ENCODE results near the gene FCAR. TPM values are rescaled to one million over a fixed set of nuclear protein-coding genes. Genes with fewer than 3 reads are reported as not detected.

FCAR gene
- polyA plus RNA-seq, 3 donors = 147 to 239 (median 173) TPM

DNA sequence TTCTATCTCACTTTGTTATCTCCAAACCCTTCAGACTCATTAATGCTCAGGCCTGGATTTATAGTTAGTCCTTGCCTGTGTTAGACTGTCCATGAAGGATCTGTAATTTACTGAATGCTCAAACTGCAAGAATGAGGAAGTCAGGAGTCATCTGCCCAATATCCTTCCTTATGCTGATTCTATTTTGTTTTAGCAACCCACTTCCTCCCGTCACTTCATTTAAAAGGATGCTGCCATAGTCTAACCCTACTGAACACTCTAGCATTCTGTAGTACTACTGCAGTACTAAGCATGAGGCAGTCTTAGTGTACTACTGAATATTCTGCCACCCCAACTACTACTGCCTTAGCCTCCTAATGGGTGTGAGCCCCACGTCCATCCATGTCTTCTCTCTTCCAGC is 1.5 kb downstream of the FCAR start:
- no peaks in the 10 kb centered on the region for H3K9me3 ChIP-seq (replicated peaks in 1 of 2; ENCODE audit: control insufficient read depth in 1 of 2, insufficient read depth in 1 of 2, low read length in 2 of 2)
- WGBS (ENCODE audit: insufficient coverage) = 0% methylated on average over 1 of the region's 2 CpGs
- intact Hi-C loops (cut with micrococcal nuclease) = loop anchor here in 1 of 2 donors (2.0 to 10.0 kb wide), 2 partner anchors 17 to 81 kb away; no protein-coding TSS in a partner anchor
- TF ChIP-seq, protein P1, sequence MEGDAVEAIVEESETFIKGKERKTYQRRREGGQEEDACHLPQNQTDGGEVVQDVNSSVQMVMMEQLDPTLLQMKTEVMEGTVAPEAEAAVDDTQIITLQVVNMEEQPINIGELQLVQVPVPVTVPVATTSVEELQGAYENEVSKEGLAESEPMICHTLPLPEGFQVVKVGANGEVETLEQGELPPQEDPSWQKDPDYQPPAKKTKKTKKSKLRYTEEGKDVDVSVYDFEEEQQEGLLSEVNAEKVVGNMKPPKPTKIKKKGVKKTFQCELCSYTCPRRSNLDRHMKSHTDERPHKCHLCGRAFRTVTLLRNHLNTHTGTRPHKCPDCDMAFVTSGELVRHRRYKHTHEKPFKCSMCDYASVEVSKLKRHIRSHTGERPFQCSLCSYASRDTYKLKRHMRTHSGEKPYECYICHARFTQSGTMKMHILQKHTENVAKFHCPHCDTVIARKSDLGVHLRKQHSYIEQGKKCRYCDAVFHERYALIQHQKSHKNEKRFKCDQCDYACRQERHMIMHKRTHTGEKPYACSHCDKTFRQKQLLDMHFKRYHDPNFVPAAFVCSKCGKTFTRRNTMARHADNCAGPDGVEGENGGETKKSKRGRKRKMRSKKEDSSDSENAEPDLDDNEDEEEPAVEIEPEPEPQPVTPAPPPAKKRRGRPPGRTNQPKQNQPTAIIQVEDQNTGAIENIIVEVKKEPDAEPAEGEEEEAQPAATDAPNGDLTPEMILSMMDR (IDR thresholded peaks at IDR 0.05) = no peak
- H3K27ac ChIP-seq (ENCODE audit: low read depth in 1 of 2, low read length in 2 of 2) = peak overlapping the region; percentile 87 to 99
- H3K4me2 ChIP-seq (replicated peaks; ENCODE audit: extremely low read depth, low read length, poor library complexity, severe bottlenecking) = peak overlapping the region; percentile 75
- peaks cover 0 to 3% (median 0%) of the 10 kb centered on the region in 7 donors for H3K9me3 Mint-ChIP-seq
- H2AFZ ChIP-seq (ENCODE audit: insufficient read depth, low read depth, low read length, poor library complexity, severe bottlenecking) = no peak overlapping the region
- peak overlapping the region; percentile 97 to 100 (median 99) for H3K27ac Mint-ChIP-seq
- H3K4me3 ChIP-seq (replicated peaks in 1 of 3; ENCODE audit: low read depth in 2 of 3, low read length in 3 of 3) = peak overlapping the region; percentile 70 to 99 (median 77)
- peaks cover 78% of the 10 kb centered on the region for H3K4me1 Mint-ChIP-seq
- H3K4me3 Mint-ChIP-seq = peak overlapping the region; percentile 83 to 99
- H3K9ac ChIP-seq (ENCODE audit: insufficient read depth, low read length, poor library complexity, severe bottlenecking) = peak overlapping the region; percentile 95
- H3K4me1 ChIP-seq (ENCODE audit: control insufficient read depth in 1 of 2, insufficient read depth in 2 of 2, low read length in 2 of 2) = peaks cover 81 to 85% of the 10 kb centered on the region in 2 donors
- peaks cover 3 to 22% of the 10 kb centered on the region in 2 donors for H3K36me3 ChIP-seq (replicated peaks in 1 of 2; ENCODE audit: control insufficient read depth in 1 of 2, insufficient read depth in 2 of 2, low read length in 2 of 2)
- no peaks in the 10 kb centered on the region for H3K27me3 ChIP-seq (ENCODE audit: control insufficient read depth in 2 of 2, insufficient read depth in 2 of 2, low read length in 2 of 2)
- H3K79me2 ChIP-seq (ENCODE audit: insufficient read depth, low read length) = peaks cover 66% of the 10 kb centered on the region
- peaks cover 0 to 18% (median 6%) of the 10 kb centered on the region in 3 donors for H3K27me3 Mint-ChIP-seq (ENCODE audit: low read depth in 3 of 3)
- H4K20me1 ChIP-seq (ENCODE audit: insufficient read depth, low read length) = peaks cover 50% of the 10 kb centered on the region
- DNase-seq = peak; percentile 80 to 95 (median 86)
- peaks cover 42 to 59% of the 10 kb centered on the region in 2 donors for H3K36me3 Mint-ChIP-seq

DNA sequence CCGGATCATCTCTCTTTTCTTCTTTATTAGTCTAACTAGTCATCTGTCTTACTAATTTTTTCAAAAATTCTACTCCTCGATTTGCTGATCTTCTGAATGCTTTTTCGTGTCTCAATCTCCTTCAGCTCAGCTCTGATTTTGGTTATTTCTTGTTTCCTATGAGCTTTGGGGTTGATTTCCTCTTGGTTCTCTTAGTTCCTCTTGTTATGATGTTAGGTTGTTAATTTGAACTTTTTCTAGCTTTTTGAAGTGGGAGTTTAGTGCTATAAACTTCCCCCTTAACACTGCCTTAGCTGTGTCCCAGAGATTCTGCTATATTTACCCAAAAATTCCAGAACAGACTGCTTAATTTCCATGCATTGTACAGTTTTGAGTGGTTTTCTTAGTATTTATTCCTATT is 3.4 kb downstream of the FCAR start:
- H3K4me3 ChIP-seq (replicated peaks in 1 of 3; ENCODE audit: low read depth in 2 of 3, low read length in 3 of 3) = peak overlapping the region; percentile 70 to 99 (median 77)
- TF ChIP-seq, protein P1 (IDR thresholded peaks at IDR 0.05) = no peak

More for the DNA sequence above, 3.4 kb downstream of the FCAR start:
- H3K4me3 Mint-ChIP-seq = peak overlapping the region; percentile 83 to 99
- Histone ChIP-seq H3K27me3 (ENCODE audit: control insufficient read depth in 2 of 2, insufficient read depth in 2 of 2, low read length in 2 of 2) (no peaks in the 10 kb centered on the region), H3K4me2 (replicated peaks; ENCODE audit: extremely low read depth, low read length, poor library complexity, severe bottlenecking) (peak overlapping the region; percentile 75), H2AFZ (ENCODE audit: insufficient read depth, low read depth, low read length, poor library complexity, severe bottlenecking) (no peak overlapping the region), H3K9ac (ENCODE audit: insufficient read depth, low read length, poor library complexity, severe bottlenecking) (peak overlapping the region; percentile 95), H3K4me1 (ENCODE audit: control insufficient read depth in 1 of 2, insufficient read depth in 2 of 2, low read length in 2 of 2) (peaks cover 78 to 89% of the 10 kb centered on the region in 2 donors), H3K36me3 (replicated peaks in 1 of 2; ENCODE audit: control insufficient read depth in 1 of 2, insufficient read depth in 2 of 2, low read length in 2 of 2) (peaks cover 16 to 35% of the 10 kb centered on the region in 2 donors), H3K9me3 (replicated peaks in 1 of 2; ENCODE audit: control insufficient read depth in 1 of 2, insufficient read depth in 1 of 2, low read length in 2 of 2) (no peaks in the 10 kb centered on the region), H4K20me1 (ENCODE audit: insufficient read depth, low read length) (peaks cover 70% of the 10 kb centered on the region), H3K79me2 (ENCODE audit: insufficient read depth, low read length) (peaks cover 86% of the 10 kb centered on the region), H3K27ac (ENCODE audit: low read depth in 1 of 2, low read length in 2 of 2) (peak overlapping the region; percentile 22 to 99)
- H3K27ac Mint-ChIP-seq = peak overlapping the region; percentile 81 to 100 (median 97)
- H3K27me3 Mint-ChIP-seq (ENCODE audit: low read depth in 3 of 3) = peaks cover 2 to 18% (median 10%) of the 10 kb centered on the region in 3 donors
- intact Hi-C loops (cut with micrococcal nuclease) = loop anchor here in 1 of 2 donors (10.0 kb wide), 1 partner anchor 83 kb away; no protein-coding TSS in a partner anchor
- peaks cover 0 to 3% (median 0%) of the 10 kb centered on the region in 7 donors for H3K9me3 Mint-ChIP-seq
- no CpG with 5 or more reads among the region's 3 CpGs for WGBS (ENCODE audit: insufficient coverage)
- H3K4me1 Mint-ChIP-seq = peaks cover 81% of the 10 kb centered on the region
- peaks cover 58 to 79% of the 10 kb centered on the region in 2 donors for H3K36me3 Mint-ChIP-seq
- peak in 1 of 3 donors; percentile 73 for DNase-seq

All from CD14-positive monocyte (primary cell).